CD4-positive, alpha-beta T cell (primary cell): ENCODE measurements around the gene ARFGEF2. TPM values are rescaled to one million over a fixed set of nuclear protein-coding genes. Genes with fewer than 3 reads are reported as not detected.

ENCODE experiments used
- ATAC-seq: fragments of 200-7000 bp; cut with Tn5 transposase; one replicate; pipeline ENCODE4 v1.10.0; 2022; ENCODE audit warnings: mild to moderate bottlenecking; ENCODE audit not compliant: poor library complexity
- CTCF ChIA-PET: fragments of 350-600 bp; sonication (Branson Sonifier 250); formaldehyde crosslinking; loops from one replicate; lab custom pipeline; 2021; ENCODE audit warnings: antibody characterized with exemption, inconsistent platforms; lab: Charles Lee
- POLR2A ChIA-PET: fragments of 350-600 bp; sonication (Branson Sonifier 250); formaldehyde crosslinking; loops from one replicate; lab custom pipeline; 2021; ENCODE audit warnings: antibody characterized with exemption, inconsistent platforms; lab: Charles Lee
- DNase-seq, 14 experiments: peaks; one replicate each; pipeline ENCODE4 v3.0.0-alpha.2; 2013 to 2020; ENCODE audit warnings: mixed read lengths in 2 of 14
- H3K27ac ChIP-seq, 2 donors: one replicate each; pipeline versions ENCODE4 v1.5.1 to v1.7.0; 2013; ENCODE audit warnings: low read length in 2 of 2, low read depth in 1 of 2, mild to moderate bottlenecking in 1 of 2
- H3K27me3 ChIP-seq, 2 experiments: 1 replicate in 1 of 2; 2 replicates in 1 of 2; pipeline versions ENCODE4 v1.6.1 to v1.7.0; 2013; ENCODE audit warnings: low read length in 2 of 2, control low read depth in 1 of 2, mild to moderate bottlenecking in 1 of 2, moderate library complexity in 1 of 2; ENCODE audit not compliant: insufficient read depth in 2 of 2, control insufficient read depth in 1 of 2
- H3K36me3 ChIP-seq: one replicate; pipeline ENCODE4 v1.6.1; 2013; ENCODE audit warnings: low read length, control low read depth; ENCODE audit not compliant: insufficient read depth
- H3K4me1 ChIP-seq: one replicate; pipeline ENCODE4 v1.6.1; 2013; ENCODE audit warnings: low read length, control low read depth; ENCODE audit not compliant: insufficient read depth
- H3K4me3 ChIP-seq: one replicate; pipeline ENCODE4 v1.5.1; 2013; ENCODE audit warnings: mild to moderate bottlenecking, low read length, moderate library complexity
- H3K9me3 ChIP-seq, 2 experiments: 1 replicate in 1 of 2; 2 replicates in 1 of 2; pipeline versions ENCODE4 v1.6.1 to v1.7.0; 2013; ENCODE audit warnings: low read length in 2 of 2, mild to moderate bottlenecking in 2 of 2, control low read depth in 1 of 2, moderate library complexity in 1 of 2; ENCODE audit not compliant: control insufficient read depth in 1 of 2, insufficient read depth in 1 of 2
- H3K27ac Mint-ChIP-seq: one replicate; pipeline ENCODE4 v1.8.0; 2020; ENCODE audit warnings: mixed read lengths
- H3K27me3 Mint-ChIP-seq: one replicate; pipeline ENCODE4 v1.8.0; 2021; ENCODE audit warnings: mixed read lengths
- H3K36me3 Mint-ChIP-seq: one replicate; pipeline ENCODE4 v1.8.0; 2021; ENCODE audit warnings: low read depth, mixed read lengths
- H3K4me1 Mint-ChIP-seq: one replicate; pipeline ENCODE4 v1.8.0; 2021; ENCODE audit warnings: low read depth, mixed read lengths
- H3K4me3 Mint-ChIP-seq: one replicate; pipeline ENCODE4 v1.8.0; 2020; ENCODE audit warnings: mild to moderate bottlenecking, mixed read lengths
- H3K9me3 Mint-ChIP-seq: one replicate; pipeline ENCODE4 v1.8.0; 2020; ENCODE audit warnings: mixed read lengths
- CTCF ChIP-seq: fragments of 200-600 bp; IDR thresholded peaks from one replicate; pipeline ENCODE4 v1.8.0; 2022; ENCODE audit warnings: antibody characterized with exemption, mild to moderate bottlenecking
- intact Hi-C, 2 experiments: fragments of 100-400 bp; cut with DNase I in 1 of 2; cut with micrococcal nuclease in 1 of 2; formaldehyde crosslinking; loops; one replicate each; pipeline versions ENCODE4 v1.15.1 to v1.9.0; 2023 to 2025; cut with DNase I, micrococcal nuclease
- total RNA-seq, 174 experiments: library from RNA in 2 of 174; stranded (reverse) in 2 of 174; gene quantifications; one replicate each; pipeline ENCODE4 v1.2.3 and lab custom pipeline; 2021 to 2026

ARFGEF2 gene
- total RNA-seq, 2 experiments from 2014 or later, result 23.0 to 23.4 TPM

- Histone ChIP-seq H3K27ac (no peak overlapping the region), H3K4me3 (no peak overlapping the region), H3K27me3 (no peaks in the 10 kb centered on the region), H3K4me1 (no peaks in the 10 kb centered on the region), H3K9me3 (peaks cover 0 to 2% of the 10 kb centered on the region in 2 experiments), H3K36me3 (no peaks in the 10 kb centered on the region)
- H3K4me1 Mint-ChIP-seq, result no peaks in the 10 kb centered on the region
- ChIA-PET POLR2A (no interaction called here), CTCF (interaction anchor here (1.3 kb wide), 1 partner anchor 241 kb away, joined by 3 read pairs; no protein-coding TSS in a partner anchor)
- no peaks in the 10 kb centered on the region for H3K36me3 Mint-ChIP-seq
- no peak for ATAC-seq
- no peak for TF ChIP-seq CTCF
- H3K27ac Mint-ChIP-seq, result no peak overlapping the region
- intact Hi-C loops, result no loop called here
- H3K4me3 Mint-ChIP-seq, result no peak overlapping the region
- no peaks in the 10 kb centered on the region for H3K27me3 Mint-ChIP-seq
- no peaks in the 10 kb centered on the region for H3K9me3 Mint-ChIP-seq
- no peak for DNase-seq
Measured at GRCh38 chr20:48898896-48899530, 22.5 kb upstream of the ARFGEF2 start.

- no peak for DNase-seq
- Mint-ChIP-seq H3K9me3 (no peaks in the 10 kb centered on the region), H3K4me1 (peaks cover 4% of the 10 kb centered on the region), H3K4me3 (no peak overlapping the region), H3K27ac (no peak overlapping the region), H3K27me3 (no peaks in the 10 kb centered on the region), H3K36me3 (no peaks in the 10 kb centered on the region)
- Histone ChIP-seq H3K4me3 (no peak overlapping the region), H3K9me3 (no peaks in the 10 kb centered on the region), H3K36me3 (no peaks in the 10 kb centered on the region), H3K27ac (no peak overlapping the region), H3K27me3 (no peaks in the 10 kb centered on the region), H3K4me1 (peaks cover 5% of the 10 kb centered on the region)
- no peak for ATAC-seq
- TF ChIP-seq CTCF, result no peak
- ChIA-PET POLR2A (no interaction called here), CTCF (interaction anchor here (3.0 kb wide), 1 partner anchor 242 kb away, joined by 15 read pairs; no protein-coding TSS in a partner anchor)
- intact Hi-C loops, result loop anchor here in 1 of 2 experiments (10.0 kb wide), 1 partner anchor 75 kb away; the partner anchor contains the start of gene PREX1
Measured at GRCh38 chr20:48899881-48900280, 21.6 kb upstream of the ARFGEF2 start.

DNA sequence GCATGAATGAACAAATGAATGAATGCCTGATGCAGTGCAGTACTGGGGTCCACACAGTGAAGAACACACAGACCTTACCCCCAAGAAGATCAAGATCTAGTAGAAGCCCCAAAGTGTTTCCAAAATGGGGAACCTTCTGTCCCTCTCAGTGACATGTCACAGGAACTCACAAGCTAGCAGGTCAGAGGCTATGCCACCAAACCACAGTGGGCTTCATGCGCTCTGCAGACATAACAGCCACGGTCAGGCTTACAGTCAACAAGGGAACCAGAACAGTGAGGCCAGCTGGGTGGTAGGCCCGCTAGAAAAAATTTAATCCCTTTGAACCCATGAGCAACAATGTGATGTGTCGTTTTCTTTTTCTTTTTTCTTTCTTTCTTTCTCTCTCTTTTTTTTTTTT, 20.2 kb upstream of the ARFGEF2 start:
- ChIA-PET POLR2A (no interaction called here), CTCF (interaction anchor here (3.0 kb wide), 1 partner anchor 244 kb away, joined by 15 read pairs; no protein-coding TSS in a partner anchor)
- Mint-ChIP-seq H3K27ac (no peak overlapping the region), H3K9me3 (no peaks in the 10 kb centered on the region), H3K27me3 (no peaks in the 10 kb centered on the region), H3K36me3 (no peaks in the 10 kb centered on the region), H3K4me1 (peaks cover 4% of the 10 kb centered on the region), H3K4me3 (no peak overlapping the region)
- no peak overlapping the region for H3K27ac ChIP-seq
- intact Hi-C loops, result loop anchor here in 1 of 2 experiments (10.0 kb wide), 1 partner anchor 77 kb away; the partner anchor contains the start of gene PREX1
- no peak for ATAC-seq
- no peaks in the 10 kb centered on the region for H3K9me3 ChIP-seq
- no peak for TF ChIP-seq CTCF
- peaks cover 6% of the 10 kb centered on the region for H3K4me1 ChIP-seq
- no peaks in the 10 kb centered on the region for H3K27me3 ChIP-seq
- no peak for DNase-seq
- no peaks in the 10 kb centered on the region for H3K36me3 ChIP-seq
- no peak overlapping the region for H3K4me3 ChIP-seq
